Measurements from ENCODE around the gene ATP8B4.
"Not testable (repeated sequence)": the region's sequence is repeated elsewhere in the genome, so short reads cannot be mapped to it uniquely, and the experiment has no call there.

The ATP8B4 gene

GRCh38 chr15:50106457-50106856 is 12.6 kb downstream of the ATP8B4 start:
- H3K27ac ChIP-seq = no peak overlapping the region
- TF ChIP-seq CTCF (conservative IDR thresholded peaks at IDR 0.05) = no peak

GRCh38 chr15:50100486-50100885 is 18.5 kb downstream of the ATP8B4 start:
- no peak for TF ChIP-seq CTCF (conservative IDR thresholded peaks at IDR 0.05)
- H3K27ac ChIP-seq = no peak overlapping the region

GRCh38 chr15:50098545-50098944 is 20.5 kb downstream of the ATP8B4 start:
- H3K27ac ChIP-seq = no peak overlapping the region
- TF ChIP-seq CTCF (conservative IDR thresholded peaks at IDR 0.05) = no peak

- H3K27ac ChIP-seq = no peak overlapping the region
- no peak for TF ChIP-seq CTCF (conservative IDR thresholded peaks at IDR 0.05)
These were observed 22.9 kb downstream of the ATP8B4 start for GRCh38 chr15:50095938-50096821.

GRCh38 chr15:50089386-50089785 is 29.6 kb downstream of the ATP8B4 start:
- H3K27ac ChIP-seq = not testable (repeated sequence)

GRCh38 chr15:50084932-50085331 is 34.1 kb downstream of the ATP8B4 start:
- no peak overlapping the region for H3K27ac ChIP-seq
- TF ChIP-seq CTCF (conservative IDR thresholded peaks at IDR 0.05) = no peak

- TF ChIP-seq CTCF (conservative IDR thresholded peaks at IDR 0.05) = no peak
- no peak overlapping the region for H3K27ac ChIP-seq
These were observed 35.5 kb downstream of the ATP8B4 start for GRCh38 chr15:50083424-50084025.

- H3K27ac ChIP-seq = no peak overlapping the region
- TF ChIP-seq CTCF (conservative IDR thresholded peaks at IDR 0.05) = no peak
These were observed 37.0 kb downstream of the ATP8B4 start for GRCh38 chr15:50082066-50082465.

All from VCaP (cell line).